GM12878 (cell line): ENCODE results near the gene TACR1. TPM values are rescaled to one million over a fixed set of nuclear protein-coding genes. Genes with fewer than 3 reads are reported as not detected.

Source experiments
- CBX3 ChIP-seq: fragments of 200-600 bp; sonication (generic); IDR thresholded peaks from 2 replicates; pipeline ENCODE4 v1.6.1; 2016; ENCODE audit warnings: low read depth, borderline replicate concordance
- EGR1 ChIP-seq, 2 experiments: IDR thresholded peaks; 1 replicate in 1 of 2; 2 replicates in 1 of 2; pipeline ENCODE4 v1.6.1; 2011 to 2012; ENCODE audit warnings: low read depth in 2 of 2, low read length in 2 of 2, borderline replicate concordance in 1 of 2, mild to moderate bottlenecking in 1 of 2, moderate library complexity in 1 of 2
- FOS ChIP-seq: IDR thresholded peaks from 3 replicates; pipeline ENCODE4 v1.6.1; 2011; ENCODE audit warnings: borderline replicate concordance; ENCODE audit not compliant: insufficient read length; ENCODE audit errors: extremely low read depth
- GABPA ChIP-seq: IDR thresholded peaks from 2 replicates; pipeline ENCODE4 v1.6.1; 2014; ENCODE audit warnings: antibody characterized with exemption, low read depth, mild to moderate bottlenecking, inconsistent platforms
- IRF4 ChIP-seq: IDR thresholded peaks from 2 replicates; pipeline ENCODE4 v1.6.1; 2011; ENCODE audit warnings: low read depth, low read length
- MYB ChIP-seq: fragments of 150-350 bp; IDR thresholded peaks from 2 replicates; pipeline ENCODE4 v1.6.1; 2014; ENCODE audit warnings: mild to moderate bottlenecking, low read depth, low read length, borderline replicate concordance
- SMAD1 ChIP-seq: fragments of 450-650 bp; IDR thresholded peaks from 2 replicates; pipeline ENCODE4 v1.6.1; 2018; ENCODE audit warnings: mild to moderate bottlenecking, low read depth; ENCODE audit not compliant: partially characterized antibody
- SUPT20H ChIP-seq: IDR thresholded peaks from 2 replicates; pipeline ENCODE4 v1.6.1; 2011; ENCODE audit warnings: low read depth, mild to moderate bottlenecking, low read length, moderate library complexity, borderline replicate concordance; ENCODE audit not compliant: control insufficient read depth
- polyA plus RNA-seq, 11 experiments: library from polyadenylated mRNA; depleted of rRNA in 4 of 11; unstranded in 6 of 11; stranded (reverse) in 5 of 11; fragments of >200 nt; fragmentation: Nextera tagmentation in 4 of 11; fragmentation: Illumina TruSeq in 1 of 11; extraction: Ambion mirVana in 4 of 11; extraction: Trizol in 1 of 11; gene quantifications; 1 replicate in 1 of 11; 2 replicates in 10 of 11; pipeline versions ENCODE4 v1.2.1 to v1.2.3, GENCODE V29; 2011 to 2016; ENCODE audit warnings: inconsistent platforms in 2 of 11, missing spikeins in 2 of 11, low read depth in 1 of 11
- total RNA-seq, 4 experiments: library from RNA; depleted of rRNA in 3 of 4; stranded (reverse); fragments of >200 nt in 3 of 4; fragmentation: Illumina TruSeq in 1 of 4; extraction: Trizol in 1 of 4; gene quantifications; 2 replicates each; pipeline versions ENCODE4 v1.2.1 to v1.2.3, GENCODE V29; 2013 to 2021
- TF ChIP-seq, protein P1 (sequence below): fragments of 450-650 bp; IDR thresholded peaks from 2 replicates; pipeline ENCODE4 v1.6.1; 2018; ENCODE audit warnings: mild to moderate bottlenecking, low read depth, moderate library complexity; ENCODE audit not compliant: partially characterized antibody
- TF ChIP-seq, protein P2 (sequence below): IDR thresholded peaks from 2 replicates; pipeline ENCODE4 v1.6.1; 2012; ENCODE audit warnings: improper control_type of control experiment, low read depth, low read length; ENCODE audit not compliant: insufficient replicate concordance
- TF ChIP-seq, protein P3 (sequence below): IDR thresholded peaks from 2 replicates; pipeline ENCODE4 v1.6.1; 2012; ENCODE audit warnings: low read depth, low read length, improper control_type of control experiment

The TACR1 gene
- total and polyA plus RNA-seq, 10 of the 15 experiments (the other 5 are each of a cell fraction or from before 2014, with no cell fraction given) = 0.04 to 1.4 (median 0.15) TPM

DNA sequence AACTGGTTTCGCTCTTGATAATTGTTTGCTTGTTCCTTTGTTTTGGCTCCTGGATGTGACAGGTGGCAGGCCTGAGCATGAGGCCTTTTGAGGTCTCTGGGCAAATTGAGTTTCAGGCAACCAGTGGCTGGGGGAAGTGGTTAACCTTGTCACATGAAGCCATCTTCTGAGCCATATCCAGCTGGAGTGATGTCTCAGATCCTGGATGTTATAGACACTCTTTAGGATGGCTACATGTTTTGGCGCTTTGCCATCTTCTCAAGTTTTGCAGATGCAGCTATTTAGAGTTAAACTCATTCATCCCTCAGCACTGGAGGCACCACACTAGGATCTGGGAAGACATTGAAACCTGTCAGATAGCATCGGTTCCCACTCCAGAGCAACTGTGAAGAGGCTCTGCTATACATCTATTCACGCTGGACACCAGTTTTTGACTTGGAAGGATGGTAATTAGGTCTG, 25.3 kb upstream of the TACR1 start (continued):
- TF ChIP-seq, protein P1, sequence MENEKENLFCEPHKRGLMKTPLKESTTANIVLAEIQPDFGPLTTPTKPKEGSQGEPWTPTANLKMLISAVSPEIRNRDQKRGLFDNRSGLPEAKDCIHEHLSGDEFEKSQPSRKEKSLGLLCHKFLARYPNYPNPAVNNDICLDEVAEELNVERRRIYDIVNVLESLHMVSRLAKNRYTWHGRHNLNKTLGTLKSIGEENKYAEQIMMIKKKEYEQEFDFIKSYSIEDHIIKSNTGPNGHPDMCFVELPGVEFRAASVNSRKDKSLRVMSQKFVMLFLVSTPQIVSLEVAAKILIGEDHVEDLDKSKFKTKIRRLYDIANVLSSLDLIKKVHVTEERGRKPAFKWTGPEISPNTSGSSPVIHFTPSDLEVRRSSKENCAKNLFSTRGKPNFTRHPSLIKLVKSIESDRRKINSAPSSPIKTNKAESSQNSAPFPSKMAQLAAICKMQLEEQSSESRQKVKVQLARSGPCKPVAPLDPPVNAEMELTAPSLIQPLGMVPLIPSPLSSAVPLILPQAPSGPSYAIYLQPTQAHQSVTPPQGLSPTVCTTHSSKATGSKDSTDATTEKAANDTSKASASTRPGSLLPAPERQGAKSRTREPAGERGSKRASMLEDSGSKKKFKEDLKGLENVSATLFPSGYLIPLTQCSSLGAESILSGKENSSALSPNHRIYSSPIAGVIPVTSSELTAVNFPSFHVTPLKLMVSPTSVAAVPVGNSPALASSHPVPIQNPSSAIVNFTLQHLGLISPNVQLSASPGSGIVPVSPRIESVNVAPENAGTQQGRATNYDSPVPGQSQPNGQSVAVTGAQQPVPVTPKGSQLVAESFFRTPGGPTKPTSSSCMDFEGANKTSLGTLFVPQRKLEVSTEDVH = no peak
- TF ChIP-seq IRF4 = no peak
- no peak for TF ChIP-seq GABPA
- no peak for TF ChIP-seq MYB
- TF ChIP-seq CBX3 = no peak
- TF ChIP-seq, protein P2, sequence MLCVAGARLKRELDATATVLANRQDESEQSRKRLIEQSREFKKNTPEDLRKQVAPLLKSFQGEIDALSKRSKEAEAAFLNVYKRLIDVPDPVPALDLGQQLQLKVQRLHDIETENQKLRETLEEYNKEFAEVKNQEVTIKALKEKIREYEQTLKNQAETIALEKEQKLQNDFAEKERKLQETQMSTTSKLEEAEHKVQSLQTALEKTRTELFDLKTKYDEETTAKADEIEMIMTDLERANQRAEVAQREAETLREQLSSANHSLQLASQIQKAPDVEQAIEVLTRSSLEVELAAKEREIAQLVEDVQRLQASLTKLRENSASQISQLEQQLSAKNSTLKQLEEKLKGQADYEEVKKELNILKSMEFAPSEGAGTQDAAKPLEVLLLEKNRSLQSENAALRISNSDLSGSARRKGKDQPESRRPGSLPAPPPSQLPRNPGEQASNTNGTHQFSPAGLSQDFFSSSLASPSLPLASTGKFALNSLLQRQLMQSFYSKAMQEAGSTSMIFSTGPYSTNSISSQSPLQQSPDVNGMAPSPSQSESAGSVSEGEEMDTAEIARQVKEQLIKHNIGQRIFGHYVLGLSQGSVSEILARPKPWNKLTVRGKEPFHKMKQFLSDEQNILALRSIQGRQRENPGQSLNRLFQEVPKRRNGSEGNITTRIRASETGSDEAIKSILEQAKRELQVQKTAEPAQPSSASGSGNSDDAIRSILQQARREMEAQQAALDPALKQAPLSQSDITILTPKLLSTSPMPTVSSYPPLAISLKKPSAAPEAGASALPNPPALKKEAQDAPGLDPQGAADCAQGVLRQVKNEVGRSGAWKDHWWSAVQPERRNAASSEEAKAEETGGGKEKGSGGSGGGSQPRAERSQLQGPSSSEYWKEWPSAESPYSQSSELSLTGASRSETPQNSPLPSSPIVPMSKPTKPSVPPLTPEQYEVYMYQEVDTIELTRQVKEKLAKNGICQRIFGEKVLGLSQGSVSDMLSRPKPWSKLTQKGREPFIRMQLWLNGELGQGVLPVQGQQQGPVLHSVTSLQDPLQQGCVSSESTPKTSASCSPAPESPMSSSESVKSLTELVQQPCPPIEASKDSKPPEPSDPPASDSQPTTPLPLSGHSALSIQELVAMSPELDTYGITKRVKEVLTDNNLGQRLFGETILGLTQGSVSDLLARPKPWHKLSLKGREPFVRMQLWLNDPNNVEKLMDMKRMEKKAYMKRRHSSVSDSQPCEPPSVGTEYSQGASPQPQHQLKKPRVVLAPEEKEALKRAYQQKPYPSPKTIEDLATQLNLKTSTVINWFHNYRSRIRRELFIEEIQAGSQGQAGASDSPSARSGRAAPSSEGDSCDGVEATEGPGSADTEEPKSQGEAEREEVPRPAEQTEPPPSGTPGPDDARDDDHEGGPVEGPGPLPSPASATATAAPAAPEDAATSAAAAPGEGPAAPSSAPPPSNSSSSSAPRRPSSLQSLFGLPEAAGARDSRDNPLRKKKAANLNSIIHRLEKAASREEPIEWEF = no peak
- no peak for TF ChIP-seq SMAD1
- TF ChIP-seq SUPT20H = no peak
- no peak for TF ChIP-seq FOS
- no peak for TF ChIP-seq EGR1 (IDR thresholded peaks at IDR 0.05; ENCODE audit: borderline replicate concordance in 1 of 2, low read depth in 2 of 2, low read length in 2 of 2)
- TF ChIP-seq, protein P3, sequence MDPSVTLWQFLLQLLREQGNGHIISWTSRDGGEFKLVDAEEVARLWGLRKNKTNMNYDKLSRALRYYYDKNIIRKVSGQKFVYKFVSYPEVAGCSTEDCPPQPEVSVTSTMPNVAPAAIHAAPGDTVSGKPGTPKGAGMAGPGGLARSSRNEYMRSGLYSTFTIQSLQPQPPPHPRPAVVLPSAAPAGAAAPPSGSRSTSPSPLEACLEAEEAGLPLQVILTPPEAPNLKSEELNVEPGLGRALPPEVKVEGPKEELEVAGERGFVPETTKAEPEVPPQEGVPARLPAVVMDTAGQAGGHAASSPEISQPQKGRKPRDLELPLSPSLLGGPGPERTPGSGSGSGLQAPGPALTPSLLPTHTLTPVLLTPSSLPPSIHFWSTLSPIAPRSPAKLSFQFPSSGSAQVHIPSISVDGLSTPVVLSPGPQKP = no peak
